ENCODE measurements around the gene PLCB3. TPM values are rescaled to one million over a fixed set of nuclear protein-coding genes. Genes with fewer than 3 reads are reported as not detected.

The PLCB3 gene
- total and polyA plus RNA-seq, 2 experiments from 2014 or later, result 28.1 to 103 TPM

- peaks cover 6% of the 10 kb centered on the region for H3K4me1 Mint-ChIP-seq
- H3K27ac Mint-ChIP-seq, result no peak overlapping the region
- peak; percentile 26 for TF ChIP-seq EZH2phosphoT487 (IDR thresholded peaks at IDR 0.05; ENCODE audit: unreplicated experiment)
- TF ChIP-seq EZH2 (IDR thresholded peaks at IDR 0.05; ENCODE audit: low read depth, unreplicated experiment), result peak; percentile 79
- TF ChIP-seq CREB1 (CRISPR knock-in tag; IDR thresholded peaks at IDR 0.05; ENCODE audit: low read depth), result no peak
- H3K9me2 ChIP-seq (ENCODE audit: insufficient read depth), result no peaks in the 10 kb centered on the region
- no peak for DNase-seq (ENCODE audit: low spot score)
- H3K9me3 Mint-ChIP-seq, result no peaks in the 10 kb centered on the region; the same call in 1 of the 3 replicates
- H3K4me3 Mint-ChIP-seq, result peak overlapping the region; percentile 59; the same call in 2 of the 3 replicates
- H3K4me1 ChIP-seq (ENCODE audit: insufficient read depth), result no peaks in the 10 kb centered on the region; the same call in 1 of the 2 replicates
- H3K27ac ChIP-seq (ENCODE audit: low read depth), result no peak overlapping the region
- H3K4me3 ChIP-seq, result peak overlapping the region; percentile 59
- peaks cover 14% of the 10 kb centered on the region; the same call in 1 of the 2 replicates for H3F3A ChIP-seq (replicated peaks; ENCODE audit: low read depth)
- no peaks in the 10 kb centered on the region for H3K79me2 ChIP-seq (replicated peaks; ENCODE audit: insufficient read depth)
- no peak overlapping the region for H2AFZ ChIP-seq
- peaks cover 83% of the 10 kb centered on the region for H3K27me3 ChIP-seq (ENCODE audit: insufficient read depth)
- no peaks in the 10 kb centered on the region; the same call in 2 of the 3 replicates for H3K36me3 Mint-ChIP-seq (ENCODE audit: low read depth)
- peaks cover 16% of the 10 kb centered on the region for H4K20me1 ChIP-seq (replicated peaks; ENCODE audit: insufficient read depth)
- peak overlapping the region; percentile 78 for H3K4me2 ChIP-seq
- no peaks in the 10 kb centered on the region for H3K36me3 ChIP-seq (ENCODE audit: insufficient read depth)
- no peak; the same call in 1 of the 3 replicates for ATAC-seq
- H3K27me3 Mint-ChIP-seq (ENCODE audit: insufficient read depth, low read depth, poor library complexity), result peaks cover 75% of the 10 kb centered on the region
Observed at GRCh38 chr11:64291752-64292459, 40.6 kb downstream of the PLCB3 start.

DNA sequence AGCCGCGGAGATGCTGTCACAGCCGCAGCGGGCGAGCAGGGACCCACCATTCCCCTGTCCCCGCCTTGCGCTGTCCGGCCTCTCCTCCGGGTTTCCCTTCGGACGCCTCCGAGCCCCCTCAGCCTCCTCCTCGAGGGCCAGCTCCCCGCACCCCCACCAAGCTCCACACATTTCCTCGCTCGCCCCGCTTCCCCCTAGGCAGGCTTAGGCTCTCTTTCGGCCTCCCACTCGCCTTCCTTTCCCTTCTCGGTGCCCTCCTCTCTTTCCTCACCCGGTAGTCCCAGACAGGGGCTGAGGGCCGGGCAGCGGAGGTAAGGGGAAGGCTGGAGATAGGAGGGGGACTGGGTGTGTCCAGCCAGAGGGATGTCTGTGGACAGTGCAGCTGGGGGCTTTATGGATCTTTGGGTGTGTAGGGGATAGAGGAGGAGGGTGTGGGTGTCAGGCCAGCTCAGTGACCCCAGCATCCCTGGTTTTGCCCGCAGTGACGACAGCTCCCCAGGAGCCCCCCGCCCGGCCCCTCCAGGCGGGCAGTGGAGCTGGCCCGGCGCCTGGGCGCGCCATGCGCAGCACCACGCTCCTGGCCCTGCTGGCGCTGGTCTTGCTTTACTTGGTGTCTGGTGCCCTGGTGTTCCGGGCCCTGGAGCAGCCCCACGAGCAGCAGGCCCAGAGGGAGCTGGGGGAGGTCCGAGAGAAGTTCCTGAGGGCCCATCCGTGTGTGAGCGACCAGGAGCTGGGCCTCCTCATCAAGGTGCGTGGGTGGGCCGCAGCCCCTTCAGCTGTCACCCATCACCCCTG, 41.3 kb downstream of the PLCB3 start:
- Histone ChIP-seq H3K4me3 (peak overlapping the region; percentile 59), H2AFZ (no peak overlapping the region), H3K27ac (ENCODE audit: low read depth) (no peak overlapping the region), H3K36me3 (ENCODE audit: insufficient read depth) (no peaks in the 10 kb centered on the region), H3K4me1 (ENCODE audit: insufficient read depth) (peaks cover 1% of the 10 kb centered on the region; the same call in 1 of the 2 replicates), H3F3A (replicated peaks; ENCODE audit: low read depth) (peaks cover 14% of the 10 kb centered on the region; the same call in 1 of the 2 replicates), H4K20me1 (replicated peaks; ENCODE audit: insufficient read depth) (peaks cover 16% of the 10 kb centered on the region), H3K9me2 (ENCODE audit: insufficient read depth) (no peaks in the 10 kb centered on the region), H3K4me2 (peak overlapping the region; percentile 78), H3K79me2 (replicated peaks; ENCODE audit: insufficient read depth) (no peaks in the 10 kb centered on the region), H3K27me3 (ENCODE audit: insufficient read depth) (peaks cover 85% of the 10 kb centered on the region)
- Mint-ChIP-seq H3K4me1 (peaks cover 11% of the 10 kb centered on the region), H3K4me3 (peak overlapping the region; percentile 59), H3K27ac (no peak overlapping the region), H3K36me3 (ENCODE audit: low read depth) (no peaks in the 10 kb centered on the region; the same call in 2 of the 3 replicates), H3K27me3 (ENCODE audit: insufficient read depth, low read depth, poor library complexity) (peaks cover 80% of the 10 kb centered on the region), H3K9me3 (no peaks in the 10 kb centered on the region; the same call in 1 of the 3 replicates)
- TF ChIP-seq EZH2phosphoT487 (IDR thresholded peaks at IDR 0.05; ENCODE audit: unreplicated experiment) (peak; percentile 89), POLR2AphosphoS5 (IDR thresholded peaks at IDR 0.05; ENCODE audit: low read depth) (no peak), EZH2 (IDR thresholded peaks at IDR 0.05; ENCODE audit: low read depth, unreplicated experiment) (peak; percentile 90), ZNF331 (CRISPR knock-in tag; IDR thresholded peaks at IDR 0.05; ENCODE audit: low read depth) (no peak)
- TF ChIP-seq, protein P1, sequence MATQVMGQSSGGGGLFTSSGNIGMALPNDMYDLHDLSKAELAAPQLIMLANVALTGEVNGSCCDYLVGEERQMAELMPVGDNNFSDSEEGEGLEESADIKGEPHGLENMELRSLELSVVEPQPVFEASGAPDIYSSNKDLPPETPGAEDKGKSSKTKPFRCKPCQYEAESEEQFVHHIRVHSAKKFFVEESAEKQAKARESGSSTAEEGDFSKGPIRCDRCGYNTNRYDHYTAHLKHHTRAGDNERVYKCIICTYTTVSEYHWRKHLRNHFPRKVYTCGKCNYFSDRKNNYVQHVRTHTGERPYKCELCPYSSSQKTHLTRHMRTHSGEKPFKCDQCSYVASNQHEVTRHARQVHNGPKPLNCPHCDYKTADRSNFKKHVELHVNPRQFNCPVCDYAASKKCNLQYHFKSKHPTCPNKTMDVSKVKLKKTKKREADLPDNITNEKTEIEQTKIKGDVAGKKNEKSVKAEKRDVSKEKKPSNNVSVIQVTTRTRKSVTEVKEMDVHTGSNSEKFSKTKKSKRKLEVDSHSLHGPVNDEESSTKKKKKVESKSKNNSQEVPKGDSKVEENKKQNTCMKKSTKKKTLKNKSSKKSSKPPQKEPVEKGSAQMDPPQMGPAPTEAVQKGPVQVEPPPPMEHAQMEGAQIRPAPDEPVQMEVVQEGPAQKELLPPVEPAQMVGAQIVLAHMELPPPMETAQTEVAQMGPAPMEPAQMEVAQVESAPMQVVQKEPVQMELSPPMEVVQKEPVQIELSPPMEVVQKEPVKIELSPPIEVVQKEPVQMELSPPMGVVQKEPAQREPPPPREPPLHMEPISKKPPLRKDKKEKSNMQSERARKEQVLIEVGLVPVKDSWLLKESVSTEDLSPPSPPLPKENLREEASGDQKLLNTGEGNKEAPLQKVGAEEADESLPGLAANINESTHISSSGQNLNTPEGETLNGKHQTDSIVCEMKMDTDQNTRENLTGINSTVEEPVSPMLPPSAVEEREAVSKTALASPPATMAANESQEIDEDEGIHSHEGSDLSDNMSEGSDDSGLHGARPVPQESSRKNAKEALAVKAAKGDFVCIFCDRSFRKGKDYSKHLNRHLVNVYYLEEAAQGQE (IDR thresholded peaks at IDR 0.05; ENCODE audit: unreplicated experiment), result no peak
- ATAC-seq, result peak; percentile 17
- peak; percentile 54 for DNase-seq (ENCODE audit: low spot score)
